ENCODE data around the gene MXD3.
"Not testable (repeated sequence)": the region's sequence is repeated elsewhere in the genome, so short reads cannot be mapped to it uniquely, and the experiment has no call there.

MXD3 gene

GRCh38 chr5:177311723-177312648 is at the start of gene MXD3:
TSS of gene MXD3 (minus strand) at chr5:177311898. CDS start at chr5:177311830, 68 bp downstream.
- peak; percentile 92 for DNase-seq

- not testable (repeated sequence) for DNase-seq
Measured at GRCh38 chr5:177360740-177361139, 49.0 kb upstream of the MXD3 start.

- DNase-seq = no peak
Measured at GRCh38 chr5:177359860-177360259, 48.2 kb upstream of the MXD3 start.

- DNase-seq = no peak
Measured at GRCh38 chr5:177359451-177359851, 47.8 kb upstream of the MXD3 start.

- DNase-seq = no peak
Measured at GRCh38 chr5:177358370-177358819, 46.7 kb upstream of the MXD3 start.

- no peak for DNase-seq
Measured at GRCh38 chr5:177357459-177358351, 46.0 kb upstream of the MXD3 start, which contains the start of gene RGS14. TSS of gene RGS14 (plus strand) at chr5:177357924. CDS start at chr5:177358025, 101 bp downstream.

- no peak for DNase-seq
Measured at GRCh38 chr5:177357146-177357458, 45.4 kb upstream of the MXD3 start.

GRCh38 chr5:177356746-177357145 is 45.0 kb upstream of the MXD3 start:
- no peak for DNase-seq

GRCh38 chr5:177355868-177356168 is 44.1 kb upstream of the MXD3 start:
- DNase-seq = no peak

- DNase-seq = no peak
Measured at GRCh38 chr5:177355162-177355867, 43.6 kb upstream of the MXD3 start.

- DNase-seq = no peak
Measured at GRCh38 chr5:177354711-177355110, 43.0 kb upstream of the MXD3 start.

GRCh38 chr5:177354256-177354655 is 42.6 kb upstream of the MXD3 start:
- DNase-seq = no peak

- DNase-seq = no peak
Measured at GRCh38 chr5:177353093-177353492, 41.4 kb upstream of the MXD3 start.

GRCh38 chr5:177351392-177352329 is 40.0 kb upstream of the MXD3 start, which contains the start of gene LMAN2:
TSS of gene LMAN2 (minus strand) at chr5:177351668. CDS start at chr5:177351647, 21 bp downstream.
- DNase-seq = peak; percentile 93

GRCh38 chr5:177350776-177351391 is 39.2 kb upstream of the MXD3 start:
- no peak for DNase-seq

GRCh38 chr5:177349762-177350161 is 38.1 kb upstream of the MXD3 start:
- DNase-seq = no peak

GRCh38 chr5:177349362-177349647 is 37.6 kb upstream of the MXD3 start:
- DNase-seq = no peak

- no peak for DNase-seq
Measured at GRCh38 chr5:177347699-177348098, 36.0 kb upstream of the MXD3 start.

- no peak for DNase-seq
Measured at GRCh38 chr5:177346820-177347219, 35.1 kb upstream of the MXD3 start.

- DNase-seq = no peak
Measured at GRCh38 chr5:177344891-177345290, 33.2 kb upstream of the MXD3 start.

GRCh38 chr5:177343777-177344176 is 32.1 kb upstream of the MXD3 start:
- no peak for DNase-seq

GRCh38 chr5:177343000-177343399 is 31.3 kb upstream of the MXD3 start:
- DNase-seq = not testable (repeated sequence)

Measured in SHP77 treated with DMSO at 0.1 percent for 48 hours (cell line).